Heart right ventricle (tissue), 16 donors: ENCODE data around the gene KLRF2. TPM values are rescaled to one million over a fixed set of nuclear protein-coding genes. Genes with fewer than 3 reads are reported as not detected.

Source experiments
- ATAC-seq, 8 donors: fragments of 200-7000 bp; cut with Tn5 transposase; one replicate each; pipeline ENCODE4 v1.9.1; 2020; ENCODE audit warnings: mild to moderate bottlenecking in 8 of 8, moderate library complexity in 8 of 8, moderate number of reproducible peaks in 1 of 8
- DNase-seq, 2 donors: peaks; one replicate each; pipeline ENCODE4 v3.0.0-alpha.2; 2020
- H3K27ac ChIP-seq, 10 donors: fragments of 200-600 bp; sonication (generic) in 2 of 10; one replicate each; pipeline versions ENCODE4 v1.5.0 to v1.8.0; 2020 to 2022; ENCODE audit warnings: mild to moderate bottlenecking in 3 of 10
- H3K27me3 ChIP-seq, 7 donors: fragments of 200-600 bp; one replicate each; pipeline ENCODE4 v1.8.0; 2021 to 2022; ENCODE audit warnings: mild to moderate bottlenecking in 2 of 7
- H3K36me3 ChIP-seq, 9 donors: fragments of 200-600 bp; sonication (generic) in 1 of 9; one replicate each; pipeline versions ENCODE4 v1.5.0 to v1.8.0; 2020 to 2022; ENCODE audit warnings: mild to moderate bottlenecking in 2 of 9
- H3K4me1 ChIP-seq, 9 donors: fragments of 200-600 bp; sonication (generic) in 1 of 9; one replicate each; pipeline versions ENCODE4 v1.5.0 to v1.8.0; 2020 to 2022; ENCODE audit warnings: mild to moderate bottlenecking in 4 of 9
- H3K4me3 ChIP-seq, 10 donors: fragments of 200-600 bp; sonication (generic) in 2 of 10; one replicate each; pipeline versions ENCODE4 v1.5.0 to v1.8.0; 2020 to 2022; ENCODE audit warnings: mild to moderate bottlenecking in 7 of 10, moderate library complexity in 2 of 10
- H3K9me3 ChIP-seq, 11 donors: fragments of 200-600 bp in 10 of 11; sonication (generic) in 2 of 11; one replicate each; pipeline versions ENCODE4 v1.5.0 to v1.8.0; 2013 to 2022; ENCODE audit warnings: mild to moderate bottlenecking in 2 of 11, control low read depth in 1 of 11, moderate library complexity in 1 of 11
- CTCF ChIP-seq, 9 donors: fragments of 200-600 bp; sonication (generic) in 2 of 9; IDR thresholded peaks; one replicate each; pipeline versions ENCODE4 v1.5.0 to v1.8.0; 2021 to 2022; ENCODE audit warnings: antibody characterized with exemption in 9 of 9, mild to moderate bottlenecking in 5 of 9, moderate library complexity in 1 of 9
- WGBS, 2 donors: extraction: QIAGEN DNeasy Blood & Tissue Kit; methylation state at CpG; one replicate each; pipeline ENCODE4 v1.1.7; 2013; ENCODE audit warnings: inconsistent platforms in 1 of 2; 5-methylcytosine and 5-hydroxymethylcytosine counted together
- intact Hi-C, 10 donors: fragments of 100-400 bp; cut with DNase I; formaldehyde crosslinking; loops; one replicate each; pipeline versions ENCODE4 v1.11.1 to v1.14.2; 2022
- polyA plus RNA-seq, 2 donors: library from polyadenylated mRNA; stranded (reverse); fragments of 200-250 nt; gene quantifications; one replicate each; pipeline ENCODE4 v1.2.3, GENCODE V29; 2013
- total RNA-seq, 10 donors: library from RNA; stranded (reverse); fragmentation: NEBNext Ultra II Directional in 3 of 10; extraction: Animal tissue kit (Norgen Biotek cat#: 25700) in 3 of 10; gene quantifications; one replicate each; pipeline versions ENCODE4 v1.2.1 to v1.2.4, GENCODE V29; 2021 to 2023
- donor health status: Arrhythmogenic right ventricular cardiomyopathy.
- donor health status: ischemic (EF 13 %, LVEDD 7.1; RV severe dilation, severe dysfunction).
- donor health status: healthy with polysubstance abuse.
- donor health status: DM: no; HTN: yes; CAD: no.
- donor health status: DM: no; HTN: no; CAD: no.
- donor health status: ischemic (EF 25% LVEDD 6.9; RV normal size, moderate dysfunction).
- donor health status: ischemic (EF 25% LVEDD 5.7; RV mildly dilated, moderate dysfunction).
- donor health status: healthy.
- donor health status: DM: yes; HTN: yes; CAD: no.
- donor health status: Ischemic cardiomyopathy.
- donor health status: ischemic (EF 35%, LVEDD 5.7; RV mildly dilated, moderate dysfunction).
- donor health status: nonischemic (EF 11% LVEDD 7.7; RV severe dilation, severe dysfunction).
- donor health status: DM: yes; HTN: yes; CAD: no.
- donor health status: PGD.
- donor health status: ischemic (EF 29% LVEDD 5.4; RV normal size, mild dysfunction).
- donor health status: nonischemic (EF 23%, LVEDD 6.1; RV moderate dilation, normal function).

Gene KLRF2
- total and polyA plus RNA-seq, 12 donors = not detected

- peak overlapping the region in 6 of 10 donors; percentile 8 to 37 (median 20) for H3K4me3 ChIP-seq
- H3K4me1 ChIP-seq = peaks cover 0 to 8% (median 0%) of the 10 kb centered on the region in 9 donors
- intact Hi-C loops = loop anchor here in 8 of 10 donors (1.0 to 10.0 kb wide), 9 partner anchors 109 to 179 kb away; no protein-coding TSS in a partner anchor
- peaks cover 0 to 3% (median 0%) of the 10 kb centered on the region in 7 donors for H3K27me3 ChIP-seq
- no peak overlapping the region for H3K27ac ChIP-seq
- ATAC-seq (peak in 5 of 8 donors; percentile 49 to 69 (median 56)), DNase-seq (peak in 1 of 2 donors; percentile 8)
- TF ChIP-seq CTCF (IDR thresholded peaks at IDR 0.05) = peak in 7 of 9 donors; percentile 50 to 69 (median 60)
- H3K9me3 ChIP-seq = no peaks in the 10 kb centered on the region
- no peaks in the 10 kb centered on the region for H3K36me3 ChIP-seq
- WGBS, 2 donors = 14% methylated on average over 5 of the region's 5 CpGs
These were observed 44.6 kb downstream of the KLRF2 start for GRCh38 chr12:9925705-9926393.

DNA sequence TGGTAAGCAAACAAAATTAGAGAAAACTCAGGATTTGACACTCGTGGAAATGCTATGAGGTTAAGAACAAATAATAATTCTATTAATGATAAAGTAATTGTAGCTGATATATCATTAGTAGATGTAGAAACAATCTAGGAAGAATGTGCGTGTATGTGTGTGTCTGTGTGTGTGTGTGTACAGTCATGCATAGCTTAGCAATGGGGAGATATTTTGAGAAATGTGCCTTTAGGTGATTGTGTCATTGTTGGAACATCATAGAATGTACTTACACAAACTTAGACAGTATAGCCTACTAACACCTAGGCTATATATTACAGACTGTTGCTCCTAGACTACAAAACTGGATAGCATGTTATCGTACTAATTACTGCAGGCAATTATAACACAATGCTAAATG is 45.6 kb downstream of the KLRF2 start:
- peaks cover 0 to 4% (median 0%) of the 10 kb centered on the region in 7 donors for H3K27me3 ChIP-seq
- intact Hi-C loops = loop anchor here in 8 of 10 donors (2.0 to 10.0 kb wide), 7 partner anchors 110 to 180 kb away; no protein-coding TSS in a partner anchor
- H3K4me3 ChIP-seq = no peak overlapping the region
- DNase-seq (no peak), ATAC-seq (no peak)
- H3K36me3 ChIP-seq = no peaks in the 10 kb centered on the region
- TF ChIP-seq CTCF (IDR thresholded peaks at IDR 0.05) = no peak
- no peaks in the 10 kb centered on the region for H3K9me3 ChIP-seq
- H3K27ac ChIP-seq = no peak overlapping the region
- peaks cover 0 to 8% (median 0%) of the 10 kb centered on the region in 9 donors for H3K4me1 ChIP-seq
- 85 to 93% methylated on average over 3 of the region's 3 CpGs for WGBS, 2 donors

GRCh38 chr12:9928607-9929006 is 47.3 kb downstream of the KLRF2 start:
- 91 to 94% methylated on average over 3 of the region's 3 CpGs for WGBS, 2 donors
- Histone ChIP-seq H3K36me3 (no peaks in the 10 kb centered on the region), H3K4me1 (peaks cover 0 to 8% (median 0%) of the 10 kb centered on the region in 9 donors)

GRCh38 chr12:9931245-9931644 is 50.0 kb downstream of the KLRF2 start:
- no peaks in the 10 kb centered on the region for H3K4me1 ChIP-seq
- no peak overlapping the region for H3K4me3 ChIP-seq
- DNase-seq (no peak), ATAC-seq (no peak)
- no peak overlapping the region for H3K27ac ChIP-seq
- no peaks in the 10 kb centered on the region for H3K36me3 ChIP-seq
- WGBS, 2 donors = 66 to 68% methylated on average over 3 of the region's 3 CpGs
- no peaks in the 10 kb centered on the region for H3K9me3 ChIP-seq
- intact Hi-C loops = no loop called here
- peaks cover 0 to 4% (median 0%) of the 10 kb centered on the region in 7 donors for H3K27me3 ChIP-seq
- no peak for TF ChIP-seq CTCF (IDR thresholded peaks at IDR 0.05)

More at GRCh38 chr12:9928607-9929006, 47.3 kb downstream of the KLRF2 start:
- DNase-seq (no peak), ATAC-seq (no peak)
- Histone ChIP-seq H3K27me3 (peaks cover 0 to 4% (median 0%) of the 10 kb centered on the region in 7 donors), H3K4me3 (no peak overlapping the region), H3K27ac (no peak overlapping the region), H3K9me3 (no peaks in the 10 kb centered on the region)
- TF ChIP-seq CTCF (IDR thresholded peaks at IDR 0.05) = no peak
- intact Hi-C loops = loop anchor here in 7 of 10 donors (5.0 to 10.0 kb wide), 5 partner anchors 111 to 181 kb away; no protein-coding TSS in a partner anchor
